Glutamatergic neuron (in vitro differentiated cells): ENCODE results near the gene KCNH6. TPM values are rescaled to one million over a fixed set of nuclear protein-coding genes. Genes with fewer than 3 reads are reported as not detected.

Experiments
- DNase-seq: peaks from one replicate; pipeline ENCODE4 v3.0.0; 2022
- H3K27ac Mint-ChIP-seq: one replicate; pipeline ENCODE4 v1.8.0; 2020; ENCODE audit warnings: mild to moderate bottlenecking, mixed read lengths, inconsistent platforms; ENCODE audit not compliant: unreplicated experiment
- H3K27me3 Mint-ChIP-seq: one replicate; pipeline ENCODE4 v1.8.0; 2020; ENCODE audit warnings: mild to moderate bottlenecking, moderate library complexity, mixed read lengths, inconsistent platforms; ENCODE audit not compliant: unreplicated experiment
- H3K36me3 Mint-ChIP-seq: one replicate; pipeline ENCODE4 v1.8.0; 2020; ENCODE audit warnings: mild to moderate bottlenecking, mixed read lengths, inconsistent platforms; ENCODE audit not compliant: unreplicated experiment
- H3K4me1 Mint-ChIP-seq: one replicate; pipeline ENCODE4 v1.8.0; 2020; ENCODE audit warnings: mild to moderate bottlenecking, low read depth, mixed read lengths, inconsistent platforms; ENCODE audit not compliant: unreplicated experiment
- H3K4me3 Mint-ChIP-seq: one replicate; pipeline ENCODE4 v1.8.0; 2020; ENCODE audit warnings: mild to moderate bottlenecking, mixed read lengths, inconsistent platforms; ENCODE audit not compliant: unreplicated experiment
- H3K9me3 Mint-ChIP-seq: one replicate; pipeline ENCODE4 v1.8.0; 2020; ENCODE audit warnings: mild to moderate bottlenecking, moderate library complexity, mixed read lengths, inconsistent platforms; ENCODE audit not compliant: unreplicated experiment
- CTCF ChIP-seq: fragments of 200-600 bp; sonication (generic); IDR thresholded peaks from one replicate; pipeline ENCODE4 v1.5.0; 2021; ENCODE audit not compliant: partially characterized antibody, unreplicated experiment
- total RNA-seq: library from RNA; stranded (reverse); fragmentation: NEBNext Ultra II Directional; extraction: Animal tissue kit (Norgen Biotek cat#: 25700); gene quantifications from one replicate; pipeline ENCODE4 v1.2.1, GENCODE V29; 2021; ENCODE audit not compliant: unreplicated experiment

The KCNH6 gene
- total RNA-seq, 1 donor from 2014 or later: 4.1 TPM

GRCh38 chr17:63511331-63511730 lies 11.8 kb upstream of the KCNH6 start:
- H3K4me3 Mint-ChIP-seq: no peak overlapping the region
- DNase-seq: no peak
- no peaks in the 10 kb centered on the region for H3K36me3 Mint-ChIP-seq
- H3K27me3 Mint-ChIP-seq: peaks cover 3% of the 10 kb centered on the region
- TF ChIP-seq CTCF: no peak
- H3K4me1 Mint-ChIP-seq: no peaks in the 10 kb centered on the region
- peaks cover 11% of the 10 kb centered on the region for H3K9me3 Mint-ChIP-seq
- no peak overlapping the region for H3K27ac Mint-ChIP-seq

- no peaks in the 10 kb centered on the region for H3K36me3 Mint-ChIP-seq
- DNase-seq: no peak
- H3K9me3 Mint-ChIP-seq: peaks cover 8% of the 10 kb centered on the region
- no peak overlapping the region for H3K4me3 Mint-ChIP-seq
- TF ChIP-seq CTCF: no peak
- H3K4me1 Mint-ChIP-seq: no peaks in the 10 kb centered on the region
- no peak overlapping the region for H3K27ac Mint-ChIP-seq
- peaks cover 3% of the 10 kb centered on the region for H3K27me3 Mint-ChIP-seq
These were observed 10.8 kb upstream of the KCNH6 start for GRCh38 chr17:63512388-63512787.

- TF ChIP-seq CTCF: no peak
- H3K4me3 Mint-ChIP-seq: no peak overlapping the region
- peaks cover 3% of the 10 kb centered on the region for H3K27me3 Mint-ChIP-seq
- H3K9me3 Mint-ChIP-seq: peaks cover 8% of the 10 kb centered on the region
- no peak overlapping the region for H3K27ac Mint-ChIP-seq
- DNase-seq: no peak
- no peaks in the 10 kb centered on the region for H3K36me3 Mint-ChIP-seq
- no peaks in the 10 kb centered on the region for H3K4me1 Mint-ChIP-seq
These were observed 10.1 kb upstream of the KCNH6 start for GRCh38 chr17:63512896-63513644.

GRCh38 chr17:63514477-63514876 lies 8.7 kb upstream of the KCNH6 start:
- Mint-ChIP-seq H3K27me3 (peaks cover 3% of the 10 kb centered on the region), H3K36me3 (no peaks in the 10 kb centered on the region), H3K4me3 (no peak overlapping the region), H3K4me1 (no peaks in the 10 kb centered on the region), H3K9me3 (peaks cover 8% of the 10 kb centered on the region), H3K27ac (no peak overlapping the region)
- no peak for DNase-seq
- TF ChIP-seq CTCF: no peak

GRCh38 chr17:63514974-63515373 lies 8.2 kb upstream of the KCNH6 start:
- Mint-ChIP-seq H3K4me3 (no peak overlapping the region), H3K27me3 (peaks cover 1% of the 10 kb centered on the region), H3K4me1 (no peaks in the 10 kb centered on the region), H3K27ac (no peak overlapping the region), H3K36me3 (no peaks in the 10 kb centered on the region), H3K9me3 (peaks cover 5% of the 10 kb centered on the region)
- no peak for DNase-seq
- TF ChIP-seq CTCF: no peak
